HG03103 (cell line): Measurements from ENCODE around the gene CMSS1.

Source experiments
- ATAC-seq: cut with Tn5 transposase; IDR thresholded peaks from one replicate; pipeline ENCODE4 v1.9.1; 2021; ENCODE audit warnings: low read depth; ENCODE audit not compliant: unreplicated experiment

Gene CMSS1

DNA sequence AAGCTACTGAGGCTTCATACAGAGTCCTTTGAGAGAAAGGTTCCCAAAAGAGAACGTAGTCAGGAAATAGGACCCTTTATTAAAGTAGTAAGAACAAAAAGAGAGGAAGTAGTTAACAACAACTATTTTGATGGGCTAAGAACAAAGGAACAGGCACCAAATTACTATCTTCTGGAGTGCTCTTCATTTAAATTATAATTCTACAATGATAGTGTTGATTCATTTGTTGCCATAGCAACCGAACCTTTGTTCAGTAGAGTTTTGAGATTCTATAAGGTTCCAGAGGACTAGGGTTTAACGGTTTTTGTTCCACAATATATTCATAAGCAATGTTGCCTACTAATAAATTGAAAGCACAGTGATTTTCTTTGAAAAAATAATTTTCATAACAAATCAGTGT lies 78.8 kb downstream of the CMSS1 start:
- no peak for ATAC-seq

DNA sequence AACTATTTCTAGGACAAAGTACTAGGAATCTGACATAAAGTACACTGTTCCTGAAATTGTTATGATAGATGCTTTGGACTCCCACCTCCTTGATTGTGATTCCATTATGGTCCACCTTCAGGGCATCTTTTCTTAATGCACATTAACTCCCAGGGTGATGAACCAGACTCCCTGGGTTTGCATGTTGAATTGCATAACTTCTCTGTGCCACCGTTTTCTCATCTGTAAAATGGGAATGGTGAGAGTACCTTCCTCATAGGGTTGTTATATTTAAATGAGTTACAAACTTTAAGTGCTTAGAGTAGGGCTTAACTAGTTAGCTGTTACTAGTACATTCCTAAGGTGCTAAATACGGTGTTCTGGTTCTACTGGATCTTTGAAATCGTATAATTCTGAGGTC lies 81.9 kb downstream of the CMSS1 start:
- no peak for ATAC-seq

DNA sequence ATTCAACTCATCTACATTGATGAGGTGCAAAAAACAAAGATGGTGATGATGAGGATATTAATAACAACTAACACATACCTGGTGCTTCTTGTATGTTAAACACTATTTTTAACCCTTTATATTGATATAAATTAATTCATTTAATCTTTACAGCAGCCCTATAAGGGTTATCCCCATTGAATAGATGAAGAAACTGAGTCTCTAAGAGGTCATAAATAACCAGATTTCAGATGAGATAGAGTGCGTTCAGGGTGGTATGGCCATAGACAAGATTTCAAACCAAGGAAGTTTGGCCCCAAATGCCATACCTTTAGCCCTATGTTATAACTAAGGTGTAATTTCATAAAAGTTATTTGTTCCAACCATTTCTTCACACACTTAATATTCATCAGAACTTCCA lies 82.6 kb downstream of the CMSS1 start:
- no peak for ATAC-seq

DNA sequence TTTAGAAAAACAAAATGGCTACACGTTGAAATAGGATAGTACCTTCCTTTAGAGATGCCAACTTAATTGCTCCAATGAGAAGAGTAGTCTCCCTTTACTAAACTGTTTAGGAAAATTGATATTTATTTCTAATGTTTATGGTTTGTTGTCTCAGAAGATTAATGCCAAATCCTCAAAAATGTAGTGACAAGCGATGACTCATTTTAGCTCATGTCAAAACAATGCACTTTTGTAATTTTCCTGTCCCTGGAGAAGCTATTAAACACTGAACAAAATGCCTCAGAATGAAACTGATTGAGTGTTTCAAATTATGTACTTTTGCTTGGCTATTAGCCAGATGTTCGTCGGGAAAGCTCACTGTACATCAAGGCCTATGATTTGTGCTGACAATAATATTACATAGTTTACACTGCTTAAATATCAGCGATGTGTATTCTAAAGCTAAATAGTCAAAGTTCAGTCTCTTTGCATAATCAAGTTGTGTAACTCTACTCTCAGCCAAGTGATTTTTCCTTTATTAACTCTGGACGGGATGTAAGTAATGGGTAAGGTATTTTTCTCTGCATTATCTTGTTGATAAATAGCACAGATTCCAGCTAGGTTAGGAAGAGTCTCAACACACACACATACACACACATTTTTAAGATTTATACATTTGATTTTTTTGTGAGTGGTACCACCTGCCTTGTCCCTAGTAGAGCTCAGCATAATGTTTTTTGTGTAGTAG lies 83.7 kb downstream of the CMSS1 start:
- no peak for ATAC-seq

DNA sequence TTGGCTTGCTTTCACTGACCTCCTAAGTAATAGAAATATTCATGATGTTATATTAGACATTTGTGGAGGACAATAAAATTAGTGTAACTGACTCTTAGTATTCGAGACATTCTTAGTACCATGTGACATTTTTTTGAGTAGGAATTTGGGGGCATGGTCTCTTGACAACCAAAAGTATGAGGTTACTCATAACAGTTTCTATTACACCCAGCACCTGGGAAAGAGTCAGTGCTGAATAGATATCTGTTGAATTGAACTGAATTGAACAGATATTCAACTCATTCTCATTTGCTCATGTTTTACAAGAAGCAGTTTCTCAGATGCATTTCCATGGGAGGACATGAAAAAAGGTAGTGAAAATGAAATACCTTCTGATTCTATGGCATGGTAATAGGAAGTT lies 84.4 kb downstream of the CMSS1 start:
- ATAC-seq: no peak

DNA sequence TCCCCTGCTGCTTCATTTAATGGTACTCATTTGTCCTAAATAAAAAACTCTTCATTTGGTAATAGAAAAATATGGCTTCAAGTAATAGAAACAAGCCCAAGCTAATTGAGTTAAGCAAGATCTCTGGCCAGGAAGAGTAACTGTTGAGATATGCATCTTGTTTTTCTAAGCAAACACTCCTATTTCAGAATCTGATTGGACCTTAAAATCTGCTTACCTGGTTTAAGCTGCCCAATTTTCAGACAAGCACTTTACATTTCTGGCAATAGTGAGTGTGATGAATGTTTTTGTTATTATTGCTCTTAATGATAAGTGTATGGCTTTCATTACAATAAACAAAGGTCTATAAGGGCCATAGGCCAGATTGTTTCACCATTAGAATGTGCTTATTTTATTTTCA lies 86.2 kb downstream of the CMSS1 start:
- no peak for ATAC-seq

DNA sequence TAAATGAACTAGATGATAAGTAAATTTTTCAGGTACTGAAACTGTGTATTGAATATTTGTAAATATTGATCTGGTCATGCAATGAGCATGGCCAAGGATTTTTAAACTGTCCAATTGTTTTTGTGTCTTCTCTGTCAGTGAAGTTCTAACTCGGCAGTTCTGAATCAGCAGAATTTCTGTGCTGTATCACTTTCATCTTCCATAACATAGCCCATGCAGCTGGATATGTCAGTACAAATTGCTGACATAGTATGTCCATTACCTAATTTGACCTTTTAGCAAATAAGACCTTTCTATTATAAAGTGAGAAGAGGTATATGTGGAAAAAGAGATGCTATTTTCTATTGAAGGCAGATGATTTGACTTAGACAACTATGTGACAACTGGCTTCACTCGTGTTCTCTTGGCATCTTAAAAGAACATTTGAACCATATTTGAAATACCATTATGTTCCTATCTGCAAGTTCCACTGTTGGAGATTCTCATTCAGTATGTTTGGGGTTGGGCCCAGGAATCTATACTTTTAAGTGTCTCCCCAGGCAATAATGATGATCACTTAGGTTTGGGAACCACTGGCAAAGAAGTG lies 90.4 kb downstream of the CMSS1 start:
- ATAC-seq: no peak

DNA sequence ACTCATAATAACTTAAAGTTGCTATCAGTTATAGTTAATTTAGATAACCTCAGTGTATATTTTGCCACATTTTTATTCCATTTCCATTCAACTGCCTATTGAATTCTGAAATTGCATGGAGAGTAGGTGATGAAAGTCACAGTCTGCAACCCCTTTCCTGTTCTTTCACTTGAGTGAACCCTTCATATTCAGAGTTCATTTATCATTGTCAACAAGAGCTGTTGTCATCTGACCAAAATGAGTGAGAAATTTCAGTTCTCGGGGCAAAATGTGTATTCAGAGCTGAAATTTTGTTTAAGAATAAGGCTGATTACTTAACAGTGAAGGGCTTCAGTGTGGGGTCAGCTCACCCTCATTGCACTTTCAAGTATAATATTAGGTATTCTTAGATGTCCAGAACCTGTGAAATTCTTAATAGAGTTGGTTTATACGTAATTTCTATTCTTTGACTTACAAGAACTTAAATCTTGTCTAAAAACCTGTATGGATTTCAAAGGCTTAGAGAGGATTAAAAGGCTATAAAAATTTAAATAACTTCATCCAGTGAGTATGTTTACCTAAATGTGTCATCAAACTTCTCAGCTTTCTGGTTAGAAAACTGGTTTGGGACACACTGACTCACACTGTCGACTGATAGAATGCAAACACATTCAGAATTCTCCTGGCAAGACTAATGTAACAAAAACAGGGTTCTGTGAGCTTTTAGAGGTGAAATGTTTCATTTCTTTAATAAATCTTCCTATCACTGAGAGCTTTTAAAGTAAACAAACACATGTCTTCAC lies 92.2 kb downstream of the CMSS1 start:
- no peak for ATAC-seq

DNA sequence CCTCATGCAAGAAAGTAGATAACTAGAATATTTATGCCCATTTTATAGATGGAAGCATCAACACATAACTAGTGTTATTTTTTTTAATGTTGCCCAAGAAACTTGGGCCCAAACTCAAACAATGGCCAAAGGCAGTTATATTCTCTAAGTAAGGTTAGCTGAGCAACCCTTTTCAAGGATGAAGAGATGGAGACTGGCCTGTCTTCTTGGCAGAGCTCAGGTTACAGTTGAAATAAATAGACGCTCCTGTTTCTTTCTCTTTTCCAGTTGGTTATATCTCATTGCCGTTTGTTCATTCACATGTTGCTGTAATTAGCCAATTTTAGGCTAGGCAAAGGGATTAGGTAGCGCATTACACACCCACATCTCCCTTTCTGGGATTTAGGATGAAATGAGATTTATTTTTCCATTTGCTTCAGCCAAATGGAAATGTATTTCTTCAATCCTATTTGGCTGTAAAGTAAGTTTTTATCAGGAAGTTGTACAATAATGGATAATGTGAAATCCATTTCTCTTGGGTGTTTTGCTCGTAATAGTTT lies 93.2 kb downstream of the CMSS1 start:
- no peak for ATAC-seq

DNA sequence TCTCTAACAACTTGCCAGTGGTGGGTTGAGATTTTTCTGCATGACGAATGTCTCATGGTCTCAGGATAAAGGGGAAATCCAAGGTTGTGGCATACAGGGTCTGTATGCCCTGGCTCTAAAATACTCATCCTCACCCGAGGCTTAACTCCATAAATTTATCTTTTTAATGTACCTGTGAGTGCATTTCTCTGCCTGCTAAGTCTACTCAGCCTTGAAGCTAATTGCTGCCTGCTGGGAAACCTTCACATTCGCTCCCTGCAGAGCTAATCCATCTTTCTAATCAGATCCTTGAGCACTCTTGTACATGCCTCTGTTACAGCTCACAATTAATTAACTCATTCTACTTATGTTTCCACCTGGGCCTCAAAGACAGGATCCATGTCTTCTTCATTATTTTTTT lies 93.8 kb downstream of the CMSS1 start:
- ATAC-seq: no peak

DNA sequence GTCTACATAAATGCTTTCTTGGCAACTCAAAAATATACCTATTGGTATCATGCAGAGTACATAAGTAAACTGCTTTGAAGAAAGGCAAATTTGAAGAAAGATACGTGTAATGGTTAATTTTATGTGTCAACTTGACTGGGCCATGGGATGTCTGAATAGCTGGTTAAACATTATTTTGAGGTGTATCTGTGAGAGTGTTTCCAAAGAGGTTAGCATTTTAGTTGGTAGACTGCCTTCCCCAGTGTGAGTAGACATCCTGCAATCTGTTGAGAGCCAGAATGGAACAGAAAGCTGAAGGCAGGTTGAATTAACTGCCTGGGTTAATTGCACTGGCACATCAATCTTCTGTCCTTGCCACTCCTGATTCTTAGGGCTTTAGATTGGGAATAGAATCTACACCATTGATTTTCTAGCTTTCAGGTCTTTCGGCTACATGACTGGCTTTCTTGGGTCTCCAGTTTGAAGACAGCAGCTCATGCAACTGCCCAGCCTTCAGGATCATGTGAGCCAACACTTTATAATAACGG lies 98.3 kb downstream of the CMSS1 start:
- no peak for ATAC-seq

DNA sequence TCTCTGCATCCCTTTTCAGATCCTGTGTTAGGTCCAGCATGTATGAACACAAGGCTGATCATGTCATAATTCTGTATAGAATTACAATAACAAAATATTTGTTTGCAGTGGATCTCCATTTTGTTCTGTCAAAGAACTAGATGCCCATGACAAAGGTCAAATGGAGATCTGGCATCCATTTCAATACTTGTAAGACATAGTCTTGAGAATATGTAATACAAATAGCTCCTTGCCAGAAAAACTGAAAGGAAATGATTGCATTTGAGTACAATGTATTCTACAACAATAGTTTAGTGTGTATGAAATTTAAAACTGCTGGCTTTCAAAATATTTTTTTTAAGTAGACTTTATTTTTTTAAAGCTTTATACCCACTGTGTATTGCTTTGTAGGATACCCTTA lies 101.1 kb downstream of the CMSS1 start:
- ATAC-seq: no peak

DNA sequence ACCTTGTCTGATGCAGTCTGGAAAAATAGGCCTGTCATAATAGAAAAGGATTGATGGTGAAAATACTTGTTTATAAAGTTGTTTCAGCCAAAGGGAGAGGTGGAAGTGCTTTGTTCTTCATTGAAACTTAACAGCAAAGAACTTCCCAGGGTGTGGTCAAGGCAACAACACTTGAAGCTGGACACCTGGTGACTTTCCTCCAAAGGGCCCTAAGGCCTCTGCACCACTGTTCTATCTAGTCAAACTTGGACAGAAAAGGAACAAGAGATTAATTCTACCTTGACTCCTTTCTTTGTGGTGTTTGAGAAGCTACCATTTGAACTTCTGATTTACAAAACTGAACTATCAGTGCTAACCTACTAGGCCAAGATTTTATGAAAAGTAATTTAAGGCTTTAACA lies 102.0 kb downstream of the CMSS1 start:
- ATAC-seq: no peak

DNA sequence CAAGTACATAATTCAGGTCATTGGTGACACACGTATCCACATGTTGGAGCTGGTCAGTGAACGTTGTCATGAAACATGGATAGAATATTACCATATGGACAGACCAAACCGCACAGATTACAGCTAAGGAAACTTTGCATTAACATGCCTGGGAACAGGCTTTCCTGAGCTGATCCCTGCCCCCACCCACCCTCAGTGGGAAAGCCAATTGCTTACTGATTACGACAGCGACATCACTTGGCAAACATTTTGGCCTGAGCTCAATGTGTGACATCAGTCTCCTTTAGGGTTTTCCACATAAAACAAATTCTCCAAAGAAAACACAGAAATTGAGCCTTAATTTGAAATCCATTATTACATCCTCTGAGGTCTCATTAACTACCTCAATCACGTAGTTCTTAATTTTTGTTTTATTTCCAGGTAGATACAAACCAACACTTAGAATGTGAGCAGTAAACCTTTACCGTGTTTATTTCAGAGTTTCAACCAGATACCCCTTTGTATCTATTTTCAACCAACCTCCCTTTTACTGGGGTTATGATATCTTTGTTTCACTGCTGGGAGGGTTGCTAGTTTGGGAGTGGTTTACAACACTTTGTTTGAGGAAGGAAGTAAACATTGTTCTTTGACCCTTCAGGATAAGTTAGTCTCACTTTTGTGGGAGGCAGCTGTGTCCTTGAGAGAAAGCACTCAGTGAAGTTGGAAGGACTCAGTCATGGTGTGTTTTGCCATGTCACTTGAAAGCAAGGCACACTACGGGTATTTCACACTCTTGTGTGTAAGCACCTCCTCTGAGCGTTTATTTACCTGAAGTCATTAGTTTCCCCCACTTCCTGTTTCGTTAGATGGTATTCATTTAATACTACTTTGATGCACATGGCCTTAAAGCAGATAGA lies 103.1 kb downstream of the CMSS1 start:
- no peak for ATAC-seq

DNA sequence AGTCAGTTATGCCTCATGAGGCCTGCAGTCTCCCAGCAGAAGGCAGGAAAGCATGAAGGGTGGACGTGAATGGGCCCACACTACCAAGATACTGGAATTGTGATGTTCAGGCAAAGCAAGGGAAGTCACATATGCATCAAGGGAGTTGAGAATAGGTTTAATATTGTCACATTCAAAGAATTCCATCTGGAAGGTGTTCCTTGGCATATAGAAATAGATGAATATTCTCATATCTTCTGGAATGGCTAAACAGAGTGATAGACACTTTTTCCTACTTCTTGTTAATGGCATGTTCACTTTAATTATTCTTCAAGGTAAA lies 103.7 kb downstream of the CMSS1 start:
- ATAC-seq: no peak

DNA sequence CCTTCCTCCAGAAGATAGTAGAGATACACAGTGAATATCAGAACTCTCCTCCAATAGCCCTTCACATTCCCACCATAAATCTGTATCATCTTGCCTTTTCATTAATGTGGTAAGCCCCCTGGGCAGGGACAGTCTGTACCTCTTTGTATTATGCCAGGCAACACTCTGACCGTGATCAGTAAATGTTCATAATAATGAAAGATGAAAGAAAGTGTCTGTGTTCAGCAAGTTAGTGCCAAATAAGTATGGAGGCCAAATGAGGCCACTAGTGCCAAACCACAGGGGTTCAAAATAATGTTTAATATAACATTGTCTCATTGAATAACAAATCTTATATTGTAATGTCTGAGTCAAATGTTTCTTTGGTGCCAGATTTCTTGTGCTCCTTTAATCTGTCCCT lies 104.3 kb downstream of the CMSS1 start:
- ATAC-seq: no peak

DNA sequence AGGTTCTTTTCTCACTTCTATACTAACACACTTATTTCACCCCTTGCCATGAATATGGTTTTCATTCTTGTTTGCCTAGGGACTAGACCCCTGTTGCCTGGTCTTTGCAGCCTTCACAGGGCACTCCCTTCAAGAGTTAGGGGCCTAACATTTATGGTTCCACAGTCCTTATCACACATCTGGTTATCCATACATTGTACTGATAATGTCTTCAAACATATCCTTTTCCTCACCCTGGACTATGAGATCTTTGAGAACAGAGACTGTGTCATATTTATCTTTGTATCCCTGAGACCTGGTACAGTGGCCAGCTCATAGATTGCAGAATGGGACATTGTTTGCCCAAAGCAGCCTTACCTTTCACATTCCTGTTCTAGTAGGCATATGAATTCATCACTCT lies 106.2 kb downstream of the CMSS1 start:
- ATAC-seq: no peak

DNA sequence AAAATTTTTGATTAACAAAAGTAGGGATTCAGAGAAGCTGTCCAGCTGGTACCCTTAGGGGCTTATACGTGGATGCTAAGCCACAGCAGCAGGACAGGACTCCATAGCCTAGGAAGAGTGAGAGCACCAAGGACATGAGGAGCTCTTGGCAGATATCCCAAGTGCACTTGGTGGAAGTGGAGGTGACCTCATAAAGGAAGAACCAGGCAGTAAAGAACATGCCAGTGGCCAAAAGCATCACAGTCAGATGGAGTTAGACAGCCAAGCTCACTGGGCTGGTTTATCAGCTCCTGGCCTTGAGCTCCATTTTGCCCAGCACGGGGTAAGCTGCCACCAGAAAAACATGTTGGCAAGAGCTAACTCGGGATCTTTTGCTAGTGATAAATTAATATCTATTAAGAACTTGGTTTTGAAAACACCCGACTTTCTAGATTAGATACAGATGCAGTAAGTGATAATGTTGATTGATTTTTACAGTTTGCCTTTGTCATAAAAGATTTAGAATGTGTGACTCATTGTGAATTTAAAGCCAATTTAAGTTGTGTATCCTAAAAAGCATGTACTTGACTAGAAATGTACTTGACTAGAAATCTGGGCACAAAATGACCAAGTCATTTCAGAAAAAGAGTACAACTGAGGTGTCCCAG lies 108.0 kb downstream of the CMSS1 start:
- no peak for ATAC-seq

DNA sequence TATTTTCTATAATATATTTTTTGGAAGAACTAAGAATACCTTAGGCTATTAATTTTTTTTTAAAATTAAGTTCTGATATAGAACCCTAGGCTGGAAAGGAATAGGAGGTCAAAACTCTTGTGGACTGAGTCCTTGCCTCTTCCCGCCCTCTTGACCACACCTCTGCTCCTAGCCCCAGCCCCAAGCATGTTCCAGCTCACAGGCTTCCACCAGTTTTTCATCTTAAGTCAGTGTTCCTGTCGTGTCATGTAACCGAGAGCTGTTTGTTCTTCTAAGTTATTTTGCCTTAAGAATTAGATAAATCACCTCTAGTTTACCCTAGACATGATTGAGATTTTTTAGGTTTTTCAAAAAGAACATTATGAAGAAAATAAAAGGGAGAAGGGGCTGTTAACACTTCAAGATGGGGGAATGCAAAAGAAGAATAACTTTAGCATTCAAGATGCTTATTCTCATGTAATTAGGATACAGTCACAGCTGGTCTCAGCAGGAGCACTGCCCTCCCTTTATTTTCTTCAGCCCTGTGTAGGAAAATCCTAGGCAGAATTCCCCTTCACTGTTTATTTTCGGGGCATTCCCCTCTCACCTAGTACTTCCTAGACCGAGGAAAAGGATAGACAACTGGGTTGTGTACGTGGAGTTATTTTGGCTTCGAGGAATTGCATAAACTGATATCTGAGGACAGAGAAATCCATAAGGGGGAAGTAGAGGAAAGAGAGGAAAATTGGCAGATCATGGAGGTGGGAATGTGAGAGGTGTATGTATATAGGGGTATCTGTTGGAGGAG lies 110.2 kb downstream of the CMSS1 start:
- no peak for ATAC-seq
